Body of pancreas (tissue), 4 donors: ENCODE data around the gene RPL13. TPM values are rescaled to one million over a fixed set of nuclear protein-coding genes. Genes with fewer than 3 reads are reported as not detected.
A peak's percentile ranks its signal among the peaks of the same experiment; 100 is the strongest.

Experiments
- ATAC-seq: fragments of 150-250 bp; one replicate; pipeline ENCODE4 v1.9.1; 2016
- DNase-seq, 4 donors: peaks; one replicate each; pipeline ENCODE4 v3.0.0-alpha.2; 2019
- H3K27ac ChIP-seq, 4 donors: fragments of 200-600 bp; sonication (generic); 1 replicate in 3 of 4; 2 replicates in 1 of 4; pipeline versions ENCODE4 v1.5.1 to v1.6.1; 2016 to 2019; ENCODE audit warnings: mild to moderate bottlenecking in 1 of 4, mixed read lengths in 1 of 4, moderate library complexity in 1 of 4
- H3K27me3 ChIP-seq, 2 donors: fragments of 200-600 bp; sonication (generic); one replicate each; pipeline ENCODE4 v1.6.0; 2016; ENCODE audit warnings: mild to moderate bottlenecking in 1 of 2
- H3K36me3 ChIP-seq, 2 donors: fragments of 200-600 bp; sonication (generic); replicated peaks in 1 of 2; 2 replicates each; pipeline ENCODE4 v1.5.1; 2016; ENCODE audit warnings: low read depth in 2 of 2; ENCODE audit not compliant: insufficient read depth in 1 of 2
- H3K4me1 ChIP-seq: fragments of 200-600 bp; sonication (generic); one replicate; pipeline ENCODE4 v1.6.0; 2016
- H3K4me3 ChIP-seq, 2 donors: fragments of 200-600 bp; sonication (generic); 1 replicate in 1 of 2; 2 replicates in 1 of 2; pipeline ENCODE4 v1.5.1; 2016 to 2019
- H3K9me3 ChIP-seq, 3 donors: fragments of 200-600 bp; sonication (generic); 1 replicate in 2 of 3; 2 replicates in 1 of 3; pipeline ENCODE4 v1.5.1; 2016
- CTCF ChIP-seq, 7 experiments: fragments of 450-650 bp in 4 of 7; fragments of 200-600 bp in 3 of 7; sonication (generic) in 3 of 7; IDR thresholded peaks; one replicate each; pipeline ENCODE4 v1.5.1; 2016 to 2019; ENCODE audit warnings: antibody characterized with exemption in 7 of 7
- POLR2A ChIP-seq, 3 donors: fragments of 450-650 bp; IDR thresholded peaks; one replicate each; pipeline ENCODE4 v1.6.1; 2016; ENCODE audit warnings: antibody characterized with exemption in 3 of 3, mild to moderate bottlenecking in 2 of 3
- WGBS, 2 donors: methylation state at CpG; one replicate each; pipeline ENCODE4 v1.1.5; 2017; 5-methylcytosine and 5-hydroxymethylcytosine counted together
- intact Hi-C: fragments of 100-400 bp; cut with DNase I; formaldehyde crosslinking; loops from one replicate; pipeline ENCODE4 v1.15.1; 2023
- total RNA-seq, 2 donors: library from RNA; depleted of rRNA; stranded (reverse); fragments of >200 nt; gene quantifications; one replicate each; pipeline ENCODE4 v1.1.0, GENCODE V29; 2016

Gene RPL13
- total RNA-seq, 2 donors from 2014 or later = 3,820 to 5,570 TPM

GRCh38 chr16:89599451-89599858 lies 39.0 kb downstream of the RPL13 start:
- no peaks in the 10 kb centered on the region for H3K9me3 ChIP-seq
- intact Hi-C loops = no loop called here
- H3K4me1 ChIP-seq = no peaks in the 10 kb centered on the region
- no peaks in the 10 kb centered on the region for H3K36me3 ChIP-seq
- H3K4me3 ChIP-seq = no peak overlapping the region
- H3K27ac ChIP-seq = no peak overlapping the region
- WGBS, 2 donors = 32% methylated on average over 8 of the region's 8 CpGs; no CpG with 5 or more reads in 1 of the 2 donors
- H3K27me3 ChIP-seq = no peaks in the 10 kb centered on the region
- DNase-seq = peak; percentile 35 to 72 (median 58)
- ATAC-seq = peak; percentile 45
- TF ChIP-seq POLR2A (IDR thresholded peaks at IDR 0.05) (no peak), CTCF (IDR thresholded peaks at IDR 0.05) (peak in 5 of 7 experiments; percentile 13 to 48 (median 29))

GRCh38 chr16:89599902-89600301 lies 39.4 kb downstream of the RPL13 start:
- Histone ChIP-seq H3K27ac (no peak overlapping the region), H3K4me1 (no peaks in the 10 kb centered on the region), H3K4me3 (no peak overlapping the region), H3K27me3 (no peaks in the 10 kb centered on the region), H3K9me3 (no peaks in the 10 kb centered on the region), H3K36me3 (no peaks in the 10 kb centered on the region)
- intact Hi-C loops = no loop called here
- no peak for DNase-seq
- ATAC-seq = no peak
- WGBS, 2 donors = 78 to 94% methylated on average over 3 to 10 of the region's 10 CpGs
- no peak for TF ChIP-seq POLR2A (IDR thresholded peaks at IDR 0.05)
- no peak for TF ChIP-seq CTCF (IDR thresholded peaks at IDR 0.05)

GRCh38 chr16:89600427-89600826 lies 39.9 kb downstream of the RPL13 start:
- ATAC-seq (no peak), DNase-seq (no peak)
- no peak for TF ChIP-seq CTCF (IDR thresholded peaks at IDR 0.05)
- no peak for TF ChIP-seq POLR2A (IDR thresholded peaks at IDR 0.05)
- H3K27me3 ChIP-seq = no peaks in the 10 kb centered on the region
- intact Hi-C loops = no loop called here
- H3K9me3 ChIP-seq = no peaks in the 10 kb centered on the region
- H3K27ac ChIP-seq = no peak overlapping the region
- no peak overlapping the region for H3K4me3 ChIP-seq
- no peaks in the 10 kb centered on the region for H3K36me3 ChIP-seq
- H3K4me1 ChIP-seq = no peaks in the 10 kb centered on the region
- 70 to 74% methylated on average over 2 to 12 of the region's 12 CpGs for WGBS, 2 donors

GRCh38 chr16:89600956-89601355 lies 40.5 kb downstream of the RPL13 start:
- H3K27me3 ChIP-seq = no peaks in the 10 kb centered on the region
- intact Hi-C loops = no loop called here
- DNase-seq (no peak), ATAC-seq (no peak)
- TF ChIP-seq POLR2A (IDR thresholded peaks at IDR 0.05) = no peak
- H3K9me3 ChIP-seq = no peaks in the 10 kb centered on the region
- 72 to 76% methylated on average over 5 to 8 of the region's 8 CpGs for WGBS, 2 donors
- no peaks in the 10 kb centered on the region for H3K36me3 ChIP-seq
- H3K4me1 ChIP-seq = no peaks in the 10 kb centered on the region
- no peak overlapping the region for H3K27ac ChIP-seq
- no peak overlapping the region for H3K4me3 ChIP-seq

DNA sequence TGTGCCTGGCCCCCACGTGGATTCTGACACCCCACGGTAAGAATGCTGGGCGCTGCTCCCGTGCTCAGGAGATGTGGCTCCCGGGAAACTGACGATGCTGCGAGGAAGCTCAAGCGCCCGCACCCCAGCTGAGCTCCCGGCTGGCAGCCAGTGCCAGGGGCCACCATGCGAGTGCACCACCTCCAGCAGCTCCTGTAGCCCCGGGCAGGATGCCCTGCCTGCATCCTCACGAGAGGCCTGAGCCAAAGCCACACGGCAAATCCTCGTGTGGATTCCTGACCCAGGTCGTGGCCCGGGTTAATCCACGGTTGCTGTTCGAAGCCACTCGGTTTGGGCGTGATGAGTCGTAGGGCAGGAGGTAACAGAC lies 41.4 kb downstream of the RPL13 start:
- DNase-seq = no peak
- WGBS, 2 donors = 54 to 87% methylated on average over 8 to 21 of the region's 22 CpGs
- no peak for TF ChIP-seq POLR2A (IDR thresholded peaks at IDR 0.05)
- no peak for TF ChIP-seq CTCF (IDR thresholded peaks at IDR 0.05)

More for the DNA sequence above, 41.4 kb downstream of the RPL13 start:
- no peaks in the 10 kb centered on the region for H3K36me3 ChIP-seq
- H3K27me3 ChIP-seq = no peaks in the 10 kb centered on the region
- intact Hi-C loops = no loop called here
- no peaks in the 10 kb centered on the region for H3K9me3 ChIP-seq
- H3K4me3 ChIP-seq = no peak overlapping the region
- ATAC-seq = no peak
- no peak overlapping the region for H3K27ac ChIP-seq
- no peaks in the 10 kb centered on the region for H3K4me1 ChIP-seq
